Measurements from ENCODE around the gene ANXA8. TPM values are rescaled to one million over a fixed set of nuclear protein-coding genes. Genes with fewer than 3 reads are reported as not detected.

ANXA8 gene
- total RNA-seq, 2 donors from 2014 or later = not detected

DNA sequence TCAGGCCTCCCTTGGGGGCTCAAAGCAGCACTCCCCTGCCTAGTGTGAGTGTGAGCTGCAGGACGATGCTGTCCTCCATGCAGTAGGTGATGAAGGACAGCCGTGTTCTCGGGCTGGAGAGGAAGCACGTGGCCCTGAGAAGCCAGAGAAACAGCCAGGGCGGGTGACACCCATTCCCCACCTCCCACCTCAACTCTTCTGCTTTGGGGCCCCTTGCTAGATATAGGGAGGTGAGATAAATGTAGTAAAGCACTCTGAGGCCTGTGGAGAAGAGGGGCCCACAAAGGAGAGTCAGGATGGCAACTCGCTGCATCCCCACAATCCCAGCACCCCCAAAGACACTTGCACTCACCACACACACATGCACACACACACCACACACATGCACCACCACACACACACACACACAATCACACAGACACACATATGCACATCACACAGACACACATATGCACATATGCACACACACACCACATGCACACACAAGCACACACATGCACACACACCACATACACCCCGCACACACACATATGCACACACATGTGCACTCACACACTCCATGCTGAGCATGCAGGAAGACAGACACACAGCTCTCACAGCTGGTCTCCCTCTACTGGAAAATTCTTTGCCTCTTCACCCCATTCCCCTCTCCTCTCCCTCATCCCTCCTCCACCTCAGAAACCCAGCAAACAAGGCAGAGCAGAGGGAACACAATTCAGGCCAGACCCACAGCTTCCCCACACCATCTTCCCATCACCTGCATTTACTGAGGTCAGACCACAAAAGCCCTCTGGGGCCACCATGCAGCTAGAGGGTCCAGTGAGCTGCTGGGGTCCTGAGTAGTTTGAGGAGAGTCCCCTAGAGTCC lies 30.5 kb downstream of the ANXA8 start:
- Mint-ChIP-seq H3K36me3 (no peaks in the 10 kb centered on the region), H3K9me3 (no peaks in the 10 kb centered on the region), H3K27ac (no peak overlapping the region)
- no peak for ATAC-seq
- DNase-seq (ENCODE audit: low spot score in 2 of 2) = no peak

DNA sequence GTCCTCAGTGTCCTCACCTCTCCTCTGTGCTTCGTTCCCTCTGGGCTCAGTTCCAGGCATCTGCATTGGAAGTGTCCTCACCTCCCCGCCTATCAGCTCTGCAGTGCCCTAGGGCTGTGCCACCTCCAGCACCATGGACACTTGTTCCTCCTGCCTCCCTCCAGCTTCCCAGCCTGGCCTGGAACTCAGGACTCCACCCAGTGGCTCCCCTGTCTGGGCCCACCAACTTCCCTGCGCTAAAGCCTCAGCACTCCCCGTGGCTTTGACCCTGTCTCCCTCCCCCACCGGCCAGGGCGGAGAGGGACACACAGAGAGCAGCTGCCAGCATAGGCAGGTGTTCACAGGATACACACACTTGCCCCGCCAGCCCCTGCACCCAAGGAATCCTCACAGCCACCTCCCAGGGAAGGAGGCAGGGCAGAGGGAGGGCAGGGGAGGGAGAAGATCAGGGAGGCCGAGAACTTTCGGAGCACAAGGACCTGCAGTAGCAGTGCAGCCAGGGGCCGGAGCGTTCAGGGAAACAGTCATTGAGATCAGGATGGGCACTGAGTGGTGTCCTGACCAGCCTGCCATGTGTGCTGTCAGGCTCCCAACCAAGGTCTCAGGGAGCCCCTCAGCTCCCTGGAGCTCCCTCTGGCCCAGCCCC lies 31.3 kb downstream of the ANXA8 start:
- DNase-seq (ENCODE audit: low spot score in 2 of 2) (no peak), ATAC-seq (peak in 1 of 2 donors; percentile 9)
- Mint-ChIP-seq H3K27ac (no peak overlapping the region), H3K36me3 (no peaks in the 10 kb centered on the region), H3K9me3 (peaks cover 0 to 4% of the 10 kb centered on the region in 2 donors)

DNA sequence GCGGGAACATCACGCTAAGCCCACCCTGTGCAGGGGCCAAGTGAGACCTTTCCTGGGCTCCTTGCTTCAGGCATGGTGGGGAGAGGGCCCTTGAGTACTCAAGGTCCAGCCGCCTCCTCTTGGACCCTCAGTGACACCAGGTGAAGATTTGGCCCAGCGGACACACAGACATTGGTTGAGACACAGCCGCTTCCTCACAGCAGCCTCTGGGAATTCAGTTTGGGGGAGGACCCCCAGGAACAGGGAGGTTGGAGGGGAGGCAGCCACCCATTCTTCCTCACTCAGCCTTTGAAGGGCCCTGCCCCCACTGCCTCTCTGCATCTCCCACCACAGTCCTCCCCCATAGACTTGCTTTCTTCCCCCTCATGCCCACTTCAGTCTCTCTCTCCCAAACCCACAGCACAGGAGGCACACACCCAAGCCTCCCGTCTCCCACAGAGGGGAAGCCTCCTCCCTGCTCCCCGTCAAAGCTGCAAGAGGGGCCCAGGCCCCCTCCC lies 31.9 kb downstream of the ANXA8 start:
- Mint-ChIP-seq H3K9me3 (peaks cover 0 to 4% of the 10 kb centered on the region in 2 donors), H3K36me3 (no peaks in the 10 kb centered on the region), H3K27ac (no peak overlapping the region)
- ATAC-seq = no peak
- DNase-seq (ENCODE audit: low spot score in 2 of 2) = no peak

DNA sequence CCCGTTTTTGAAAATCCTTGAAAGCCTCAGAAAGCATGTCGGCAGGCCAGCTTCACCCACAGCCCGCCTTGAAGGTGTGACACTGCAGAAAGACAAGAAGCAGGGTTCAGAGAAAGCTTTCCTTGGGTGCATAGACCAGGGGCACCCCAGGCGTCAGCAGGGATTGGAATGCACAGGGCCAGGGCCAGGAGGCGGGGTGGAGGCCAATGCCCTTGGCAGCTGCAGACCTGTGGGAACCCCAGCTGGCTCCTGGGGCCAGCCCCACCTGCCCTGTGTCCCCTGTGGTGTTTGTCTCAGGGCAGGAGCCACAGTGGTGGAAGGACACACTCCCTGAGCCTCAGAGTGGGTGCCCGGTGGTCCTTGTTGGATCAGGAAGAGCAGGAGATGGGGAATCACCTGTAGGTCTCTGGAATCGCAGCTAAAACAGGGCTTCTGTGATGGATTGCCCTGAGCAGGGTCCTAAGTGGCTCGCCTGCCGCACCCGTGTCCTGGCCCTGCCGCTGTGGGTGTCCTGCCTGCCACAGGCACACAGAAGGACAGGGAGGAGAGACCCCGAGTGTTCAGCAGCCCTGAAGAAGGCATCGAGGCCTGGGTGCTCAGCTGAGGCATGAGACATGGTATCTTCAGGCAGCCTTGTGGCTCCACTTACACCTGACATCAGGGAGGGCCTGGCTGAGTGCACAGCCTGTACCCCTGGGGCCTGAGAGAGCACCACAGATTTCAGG lies 32.5 kb downstream of the ANXA8 start:
- Mint-ChIP-seq H3K36me3 (no peaks in the 10 kb centered on the region), H3K27ac (no peak overlapping the region), H3K9me3 (peaks cover 0 to 4% of the 10 kb centered on the region in 2 donors)
- DNase-seq (ENCODE audit: low spot score in 2 of 2) = no peak
- ATAC-seq = no peak

DNA sequence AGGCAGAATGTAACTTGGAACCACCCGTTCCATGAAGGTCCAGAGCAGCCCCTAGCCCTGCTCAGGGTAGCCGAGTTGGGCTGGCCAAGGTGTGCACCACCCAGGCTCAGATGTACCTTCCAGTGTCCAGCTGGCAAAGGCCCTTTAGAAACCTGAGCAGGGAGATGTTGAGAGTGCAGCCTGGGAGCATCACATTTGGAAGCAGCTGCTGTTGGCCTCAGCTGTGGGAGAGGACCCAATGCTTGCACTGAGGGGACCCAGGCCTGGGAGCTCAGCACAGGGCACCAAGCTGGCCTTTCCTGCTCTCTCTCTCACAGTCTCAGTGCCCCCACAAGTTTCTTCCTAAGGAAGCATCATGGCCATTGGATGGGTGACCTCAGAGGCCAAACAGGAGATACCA lies 33.5 kb downstream of the ANXA8 start:
- H3K27ac Mint-ChIP-seq = no peak overlapping the region
- peaks cover 6 to 11% of the 10 kb centered on the region in 2 donors for H3K9me3 Mint-ChIP-seq
- no peak for ATAC-seq
- no peak for DNase-seq (ENCODE audit: low spot score in 2 of 2)
- peaks cover 6 to 8% of the 10 kb centered on the region in 2 donors for H3K36me3 Mint-ChIP-seq

DNA sequence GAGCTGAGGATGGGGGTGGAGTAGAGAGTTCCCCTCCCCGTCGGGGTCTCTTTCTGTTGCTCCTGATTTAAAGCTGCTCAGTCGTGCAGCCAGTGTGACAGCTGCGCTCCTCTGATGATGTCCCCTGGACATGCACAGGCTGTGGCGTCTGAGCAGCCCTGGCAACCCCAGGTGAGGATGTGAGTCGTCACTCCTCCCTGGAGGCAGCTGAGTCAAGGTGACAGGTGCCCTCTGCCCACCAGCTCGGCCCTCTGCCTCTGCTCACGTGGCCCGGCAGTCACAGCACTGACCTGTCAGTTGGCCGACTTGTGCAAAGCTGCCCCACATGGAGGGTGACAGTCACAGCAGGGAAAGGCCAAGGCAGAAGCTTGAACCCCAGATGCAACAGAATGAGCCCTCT lies 33.9 kb downstream of the ANXA8 start:
- peaks cover 10 to 12% of the 10 kb centered on the region in 2 donors for H3K36me3 Mint-ChIP-seq
- ATAC-seq = no peak
- H3K9me3 Mint-ChIP-seq = peaks cover 11 to 16% of the 10 kb centered on the region in 2 donors
- H3K27ac Mint-ChIP-seq = no peak overlapping the region
- no peak for DNase-seq (ENCODE audit: low spot score in 2 of 2)

DNA sequence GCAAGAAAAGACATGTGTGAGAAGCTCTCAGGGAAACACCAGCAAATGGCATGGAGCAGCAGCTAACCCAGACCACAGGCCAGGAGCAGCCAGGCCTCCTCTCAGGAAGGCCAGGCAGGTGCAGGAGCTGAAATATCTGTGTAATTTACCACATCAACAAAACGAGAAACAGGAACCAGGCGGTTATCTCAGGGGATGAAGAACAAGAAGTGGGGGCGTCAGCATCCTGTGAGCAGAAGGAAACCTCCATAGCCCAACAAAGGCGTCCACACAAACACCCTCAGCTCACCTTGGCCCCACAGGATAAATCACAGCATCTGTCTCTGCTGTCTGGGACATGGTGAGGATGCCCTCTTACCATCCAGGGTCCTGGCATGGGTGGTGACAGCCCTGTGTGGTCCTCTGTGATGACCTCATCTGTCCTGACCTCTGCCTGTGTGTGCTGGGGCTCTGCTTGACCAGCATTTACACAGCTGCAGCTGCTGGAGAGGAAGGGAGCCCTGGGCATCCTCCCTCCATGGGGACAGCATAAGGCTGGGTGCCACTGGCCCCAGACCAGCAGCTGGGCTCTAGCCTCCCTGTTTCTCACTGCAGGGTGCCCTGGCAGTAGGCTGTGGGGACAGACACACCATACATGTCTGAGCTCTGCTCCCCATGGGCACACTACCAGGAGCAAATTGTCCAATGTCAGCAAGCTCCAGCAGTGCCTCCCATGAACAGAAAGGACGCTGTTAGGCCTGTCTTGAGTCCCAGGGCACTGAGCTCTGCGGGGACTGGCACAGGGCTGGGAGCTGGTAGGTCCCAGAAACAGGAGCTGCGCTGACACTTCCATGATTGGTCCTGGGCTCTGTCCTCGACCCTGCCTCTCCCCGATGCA lies 34.6 kb downstream of the ANXA8 start:
- Mint-ChIP-seq H3K36me3 (peaks cover 11 to 12% of the 10 kb centered on the region in 2 donors), H3K27ac (no peak overlapping the region), H3K9me3 (peaks cover 11 to 16% of the 10 kb centered on the region in 2 donors)
- peak; percentile 9 to 37 for ATAC-seq
- DNase-seq (ENCODE audit: low spot score in 2 of 2) = no peak

DNA sequence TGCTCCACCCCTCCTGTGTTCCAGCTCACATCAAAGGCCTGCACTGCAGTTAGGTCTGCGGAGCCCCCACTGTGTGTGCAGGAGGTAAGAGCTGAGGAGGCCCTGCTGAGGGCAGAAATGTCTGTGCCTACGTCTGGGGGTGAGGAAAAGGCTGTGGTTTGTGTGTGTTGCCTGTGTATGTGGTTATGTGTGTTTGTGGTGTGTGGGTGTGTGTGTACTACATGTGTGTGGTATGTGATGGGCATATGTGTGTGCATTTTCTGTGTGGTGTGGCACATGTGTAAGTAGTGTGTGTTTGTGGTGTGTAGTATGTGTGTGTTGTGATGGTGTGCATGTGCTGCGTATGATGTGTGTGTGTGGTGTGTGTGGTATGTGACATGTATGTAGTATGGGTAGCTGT lies 36.2 kb downstream of the ANXA8 start:
- no peak for ATAC-seq
- no peak overlapping the region for H3K27ac Mint-ChIP-seq
- peaks cover 12 to 16% of the 10 kb centered on the region in 2 donors for H3K36me3 Mint-ChIP-seq

DNA sequence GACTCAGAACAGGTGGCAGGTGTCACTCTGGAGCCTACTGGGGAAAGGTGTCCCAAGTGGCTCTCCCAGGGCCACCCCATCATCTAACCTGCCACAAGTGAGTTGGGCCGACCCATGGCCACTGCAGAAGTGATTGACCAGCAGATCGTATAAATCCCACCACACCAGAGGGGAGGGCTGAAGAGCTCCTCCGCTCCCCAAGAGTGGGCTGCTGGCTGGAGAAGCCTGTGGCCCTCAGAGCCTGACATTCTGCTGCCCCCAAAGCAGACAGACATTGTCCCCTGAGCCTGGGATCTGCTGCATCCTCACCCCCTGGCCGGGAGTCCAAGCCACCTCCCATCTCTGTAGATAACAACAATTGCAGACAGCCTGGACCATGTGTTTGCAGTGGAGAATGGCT lies 36.7 kb downstream of the ANXA8 start:
- DNase-seq (ENCODE audit: low spot score in 2 of 2) (no peak), ATAC-seq (no peak)
- Mint-ChIP-seq H3K36me3 (peaks cover 12 to 16% of the 10 kb centered on the region in 2 donors), H3K27ac (no peak overlapping the region), H3K9me3 (peaks cover 15 to 22% of the 10 kb centered on the region in 2 donors)

More for the DNA sequence above, 36.2 kb downstream of the ANXA8 start:
- DNase-seq (ENCODE audit: low spot score in 2 of 2) = no peak
- H3K9me3 Mint-ChIP-seq = peaks cover 15 to 22% of the 10 kb centered on the region in 2 donors

DNA sequence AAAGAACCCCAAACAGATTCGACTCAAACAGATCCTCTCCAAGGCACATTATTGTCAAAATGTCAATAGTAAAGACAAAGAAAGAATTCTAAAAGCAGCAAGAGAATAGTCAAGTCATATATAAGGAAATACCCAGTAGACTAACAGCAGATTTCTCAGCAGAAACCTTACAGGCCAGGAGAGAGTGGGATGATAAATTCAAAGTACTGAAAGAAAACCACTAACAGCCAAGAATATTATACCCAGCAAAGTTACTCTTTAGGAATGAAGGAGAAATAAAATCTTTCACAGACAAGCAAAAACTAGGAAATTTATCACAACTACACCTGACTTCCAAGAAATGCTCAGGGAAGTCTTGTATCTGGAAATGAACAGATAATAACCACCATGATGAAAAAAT lies 38.2 kb downstream of the ANXA8 start:
- ATAC-seq (no peak), DNase-seq (ENCODE audit: low spot score in 2 of 2) (no peak)
- no peak overlapping the region for H3K27ac Mint-ChIP-seq

DNA sequence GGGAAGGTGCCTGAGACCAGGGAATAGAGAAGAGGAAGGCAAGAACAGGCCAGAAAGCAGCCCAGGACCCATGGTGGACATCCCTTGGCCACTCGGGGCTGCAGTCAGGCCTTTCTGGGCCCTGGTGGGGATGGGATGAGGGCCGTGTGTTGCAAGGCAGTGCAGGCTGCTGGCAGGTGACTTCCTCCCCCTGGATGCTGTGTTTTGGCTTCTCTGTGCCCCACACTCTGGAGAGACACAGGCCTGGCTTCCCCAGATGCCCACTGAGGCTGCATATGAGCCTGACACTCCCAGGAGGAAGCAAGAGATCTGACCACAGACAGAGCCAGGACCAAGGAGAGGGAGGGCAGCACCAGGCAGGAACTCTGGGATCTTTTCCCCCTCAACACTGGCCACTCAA lies 39.9 kb downstream of the ANXA8 start:
- Mint-ChIP-seq H3K27ac (no peak overlapping the region), H3K36me3 (peaks cover 12 to 22% of the 10 kb centered on the region in 2 donors), H3K9me3 (peaks cover 15 to 22% of the 10 kb centered on the region in 2 donors)
- ATAC-seq (no peak), DNase-seq (ENCODE audit: low spot score in 2 of 2) (no peak)

More for the DNA sequence above, 38.2 kb downstream of the ANXA8 start:
- Mint-ChIP-seq H3K36me3 (peaks cover 12 to 16% of the 10 kb centered on the region in 2 donors), H3K9me3 (peaks cover 15 to 22% of the 10 kb centered on the region in 2 donors)

DNA sequence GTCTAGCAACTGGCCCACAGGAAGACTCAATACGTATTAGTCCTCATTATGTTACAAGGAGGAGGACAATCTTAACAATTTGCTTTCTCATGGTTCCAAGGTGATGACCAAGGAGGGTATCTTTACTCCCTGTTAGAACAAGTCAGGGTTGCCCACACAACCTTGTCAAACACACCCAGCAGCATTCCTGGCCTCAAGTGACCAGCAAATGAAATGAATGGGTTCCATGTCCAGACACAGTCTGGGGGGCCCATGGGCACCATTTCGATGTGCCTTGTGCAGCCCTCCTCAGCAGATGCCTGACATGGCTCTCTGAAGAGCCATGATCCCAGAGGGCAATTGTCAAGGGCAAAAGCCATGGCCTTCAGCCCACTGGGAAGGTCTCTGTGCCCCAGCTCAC lies 40.8 kb downstream of the ANXA8 start:
- peaks cover 12 to 28% of the 10 kb centered on the region in 2 donors for H3K36me3 Mint-ChIP-seq
- no peak overlapping the region for H3K27ac Mint-ChIP-seq
- ATAC-seq (no peak), DNase-seq (ENCODE audit: low spot score in 2 of 2) (no peak)
- H3K9me3 Mint-ChIP-seq = peaks cover 19 to 22% of the 10 kb centered on the region in 2 donors

DNA sequence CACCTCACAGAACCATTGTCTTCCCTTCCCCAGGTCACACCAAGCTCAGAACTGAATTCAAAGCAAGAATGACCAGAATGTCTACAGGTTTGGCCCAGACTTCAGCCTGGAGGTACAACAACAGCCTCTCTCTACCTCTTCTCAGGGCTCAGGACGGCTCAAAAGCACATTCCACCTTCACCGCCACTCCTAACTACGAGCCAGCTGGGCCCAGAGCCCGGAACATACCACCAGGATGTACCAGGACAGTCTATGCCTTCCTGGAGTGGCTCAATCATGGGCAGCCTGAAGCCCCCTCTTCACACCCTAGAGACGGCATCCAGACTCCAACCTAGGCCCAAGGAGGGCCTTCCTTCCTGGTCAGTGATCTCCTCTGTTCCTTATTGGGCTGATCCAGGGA lies 41.6 kb downstream of the ANXA8 start:
- ATAC-seq (no peak), DNase-seq (ENCODE audit: low spot score in 2 of 2) (no peak)
- H3K27ac Mint-ChIP-seq = no peak overlapping the region
- H3K36me3 Mint-ChIP-seq = peaks cover 12 to 28% of the 10 kb centered on the region in 2 donors
- H3K9me3 Mint-ChIP-seq = peaks cover 18 to 19% of the 10 kb centered on the region in 2 donors

DNA sequence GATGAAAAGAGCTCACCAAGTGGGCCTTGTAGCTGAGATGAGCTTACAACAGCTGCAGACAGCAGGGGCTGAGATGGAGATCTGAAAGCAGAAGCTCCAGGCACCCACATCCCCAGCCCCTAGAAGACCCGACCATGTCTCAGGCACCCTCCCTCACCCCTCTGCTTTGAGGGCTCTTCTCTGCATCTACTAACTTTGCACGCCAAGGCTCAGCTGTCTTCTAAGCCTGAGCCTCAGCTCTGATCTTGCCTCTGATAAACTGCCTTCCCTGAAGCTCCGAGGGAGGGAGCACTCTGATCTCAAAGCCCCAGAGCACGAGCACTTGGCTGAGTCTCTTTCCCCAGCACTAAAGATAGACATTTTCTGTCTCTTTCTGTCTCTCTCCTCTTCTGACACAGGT lies 42.0 kb downstream of the ANXA8 start:
- no peak for DNase-seq (ENCODE audit: low spot score in 2 of 2)
- H3K9me3 Mint-ChIP-seq = peaks cover 18 to 19% of the 10 kb centered on the region in 2 donors
- no peak overlapping the region for H3K27ac Mint-ChIP-seq
- ATAC-seq = no peak
- peaks cover 12 to 28% of the 10 kb centered on the region in 2 donors for H3K36me3 Mint-ChIP-seq

DNA sequence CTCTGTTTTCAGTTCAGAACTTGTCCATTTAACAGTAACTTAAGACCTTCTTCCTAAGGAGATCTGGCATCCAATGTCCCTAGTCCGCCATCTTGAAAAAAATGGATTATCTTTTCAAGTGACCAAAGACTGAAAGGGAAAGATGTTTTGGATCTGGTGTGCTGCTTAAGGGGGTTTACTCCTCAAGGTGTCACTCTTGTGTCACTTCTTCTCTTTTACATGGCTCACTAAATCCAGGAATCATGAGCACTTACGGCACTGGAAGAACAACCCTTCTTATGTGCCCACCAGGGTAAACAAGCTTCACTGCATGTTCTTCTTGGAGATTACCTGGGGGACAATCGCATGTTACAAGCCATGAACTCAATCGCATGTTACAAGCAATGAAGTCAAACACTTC lies 43.7 kb downstream of the ANXA8 start:
- H3K27ac Mint-ChIP-seq = no peak overlapping the region
- H3K36me3 Mint-ChIP-seq = peaks cover 2 to 20% of the 10 kb centered on the region in 2 donors
- ATAC-seq (no peak), DNase-seq (ENCODE audit: low spot score in 2 of 2) (no peak)
- peaks cover 10 to 13% of the 10 kb centered on the region in 2 donors for H3K9me3 Mint-ChIP-seq
